ENCODE measurements around the gene FGGY. TPM values are rescaled to one million over a fixed set of nuclear protein-coding genes. Genes with fewer than 3 reads are reported as not detected.

Gene FGGY
- total RNA-seq, 4 donors from 2014 or later: 20.6 to 138 (median 32.8) TPM

DNA sequence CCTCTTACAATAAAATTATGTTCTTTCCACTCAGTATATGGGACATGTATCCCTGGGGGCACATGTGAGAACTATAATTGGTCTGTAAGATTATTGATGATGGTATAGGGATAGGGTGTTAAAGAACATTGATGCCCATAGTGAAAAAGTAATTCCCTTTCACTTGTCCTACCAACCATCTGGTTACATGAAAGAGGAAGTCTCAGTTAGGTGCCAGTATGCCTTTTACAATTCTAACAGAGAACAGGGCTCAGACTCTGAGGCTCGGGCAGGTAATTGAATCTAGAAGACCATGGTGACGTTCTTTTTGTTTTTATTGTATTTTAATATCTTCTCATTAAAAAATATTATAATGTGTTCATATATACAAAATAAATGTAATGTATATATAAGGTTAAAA lies 113.6 kb downstream of the FGGY start:
- intact Hi-C loops (cut with DNase I; ENCODE audit: low total_unique reads): no loop called here
- Histone ChIP-seq H3K4me1 (no peaks in the 10 kb centered on the region), H3K27me3 (no peaks in the 10 kb centered on the region), H3K27ac (no peak overlapping the region), H3K36me3 (no peaks in the 10 kb centered on the region), H3K9me3 (peaks cover 0 to 4% of the 10 kb centered on the region in 2 donors), H3K4me3 (no peak overlapping the region)
- no peak for DNase-seq
- TF ChIP-seq POLR2A (IDR thresholded peaks at IDR 0.05): no peak
- TF ChIP-seq, protein P1, sequence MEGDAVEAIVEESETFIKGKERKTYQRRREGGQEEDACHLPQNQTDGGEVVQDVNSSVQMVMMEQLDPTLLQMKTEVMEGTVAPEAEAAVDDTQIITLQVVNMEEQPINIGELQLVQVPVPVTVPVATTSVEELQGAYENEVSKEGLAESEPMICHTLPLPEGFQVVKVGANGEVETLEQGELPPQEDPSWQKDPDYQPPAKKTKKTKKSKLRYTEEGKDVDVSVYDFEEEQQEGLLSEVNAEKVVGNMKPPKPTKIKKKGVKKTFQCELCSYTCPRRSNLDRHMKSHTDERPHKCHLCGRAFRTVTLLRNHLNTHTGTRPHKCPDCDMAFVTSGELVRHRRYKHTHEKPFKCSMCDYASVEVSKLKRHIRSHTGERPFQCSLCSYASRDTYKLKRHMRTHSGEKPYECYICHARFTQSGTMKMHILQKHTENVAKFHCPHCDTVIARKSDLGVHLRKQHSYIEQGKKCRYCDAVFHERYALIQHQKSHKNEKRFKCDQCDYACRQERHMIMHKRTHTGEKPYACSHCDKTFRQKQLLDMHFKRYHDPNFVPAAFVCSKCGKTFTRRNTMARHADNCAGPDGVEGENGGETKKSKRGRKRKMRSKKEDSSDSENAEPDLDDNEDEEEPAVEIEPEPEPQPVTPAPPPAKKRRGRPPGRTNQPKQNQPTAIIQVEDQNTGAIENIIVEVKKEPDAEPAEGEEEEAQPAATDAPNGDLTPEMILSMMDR (IDR thresholded peaks at IDR 0.05): no peak

DNA sequence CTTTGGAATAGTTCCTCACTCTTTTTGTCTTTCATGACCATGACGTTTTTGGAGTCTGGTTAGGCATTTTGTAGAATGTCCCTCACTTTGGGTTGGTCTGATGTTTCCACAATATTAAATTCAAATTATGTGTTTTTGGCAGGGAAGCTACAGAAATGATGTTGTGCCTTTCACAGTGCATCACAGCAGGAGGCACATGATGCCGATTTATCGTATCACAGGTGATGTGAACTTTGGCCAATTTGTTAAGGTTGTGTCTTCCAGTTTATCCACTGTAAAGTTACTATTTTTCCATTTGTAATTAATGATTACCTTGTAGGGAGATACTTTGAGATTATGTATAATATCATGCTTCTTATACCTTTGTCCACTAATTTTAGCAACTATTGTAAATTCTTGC lies 114.3 kb downstream of the FGGY start:
- no peak overlapping the region for H3K27ac ChIP-seq
- no peak overlapping the region for H3K4me3 ChIP-seq
- H3K36me3 ChIP-seq: no peaks in the 10 kb centered on the region
- no peaks in the 10 kb centered on the region for H3K4me1 ChIP-seq
- intact Hi-C loops (cut with DNase I; ENCODE audit: low total_unique reads): no loop called here
- TF ChIP-seq, protein P1 (IDR thresholded peaks at IDR 0.05): no peak
- no peak for TF ChIP-seq POLR2A (IDR thresholded peaks at IDR 0.05)
- peaks cover 0 to 3% of the 10 kb centered on the region in 2 donors for H3K9me3 ChIP-seq
- no peaks in the 10 kb centered on the region for H3K27me3 ChIP-seq
- no peak for DNase-seq

DNA sequence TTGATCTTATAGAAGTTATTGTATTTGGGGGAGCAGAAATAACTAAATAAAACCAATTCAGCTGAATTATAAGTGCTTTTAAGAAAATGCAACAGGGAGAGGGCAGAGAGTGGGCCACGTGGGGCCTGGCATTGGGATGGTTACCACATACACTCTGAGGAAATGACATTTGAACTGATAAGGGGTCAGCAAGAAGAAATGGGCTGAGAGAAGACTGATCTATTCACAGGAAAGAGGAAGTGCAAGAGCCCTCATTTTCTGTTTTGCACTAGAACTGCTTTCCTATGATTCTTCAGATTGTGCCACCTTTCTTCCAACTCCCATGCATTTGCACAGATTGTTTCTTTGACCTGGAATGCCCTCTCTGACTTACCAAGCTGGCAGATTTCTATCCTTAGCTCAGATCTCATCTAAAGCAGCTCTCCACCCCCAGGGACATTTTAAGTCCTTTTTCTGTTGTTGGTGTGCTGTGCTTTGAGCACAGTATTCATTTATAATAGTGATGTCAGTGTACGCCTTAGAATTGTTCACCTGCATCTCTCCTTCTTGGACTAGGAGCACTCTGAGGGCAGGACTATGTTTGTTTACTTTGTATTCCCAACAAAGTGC lies 115.9 kb downstream of the FGGY start:
- H3K27me3 ChIP-seq: no peaks in the 10 kb centered on the region
- no peaks in the 10 kb centered on the region for H3K4me1 ChIP-seq
- TF ChIP-seq, protein P1 (IDR thresholded peaks at IDR 0.05): no peak
- no peak for TF ChIP-seq POLR2A (IDR thresholded peaks at IDR 0.05)
- no peak for DNase-seq
- intact Hi-C loops (cut with DNase I; ENCODE audit: low total_unique reads): no loop called here
- no peaks in the 10 kb centered on the region for H3K36me3 ChIP-seq
- H3K4me3 ChIP-seq: no peak overlapping the region
- no peak overlapping the region for H3K27ac ChIP-seq
- no peaks in the 10 kb centered on the region for H3K9me3 ChIP-seq

DNA sequence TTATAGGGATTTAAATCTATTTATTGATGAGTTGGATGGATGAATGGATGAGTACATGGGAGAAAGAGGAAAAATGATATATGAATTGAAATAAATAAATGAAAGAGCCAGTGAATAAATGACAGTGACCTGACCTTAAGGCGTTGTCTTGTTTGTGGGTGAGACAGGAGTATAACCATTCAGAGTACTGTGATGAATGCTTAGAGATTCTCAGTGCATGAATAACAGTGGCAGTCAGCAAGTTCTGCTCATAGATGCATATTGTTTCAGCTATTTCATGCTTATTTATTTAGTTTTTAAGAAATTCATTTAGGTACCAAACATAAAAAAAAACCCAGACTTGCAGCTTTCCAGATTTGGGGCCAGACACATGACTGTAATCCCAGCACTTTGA lies 116.4 kb downstream of the FGGY start:
- Histone ChIP-seq H3K4me1 (no peaks in the 10 kb centered on the region), H3K27me3 (no peaks in the 10 kb centered on the region), H3K9me3 (no peaks in the 10 kb centered on the region), H3K36me3 (no peaks in the 10 kb centered on the region), H3K27ac (no peak overlapping the region), H3K4me3 (no peak overlapping the region)
- DNase-seq: no peak
- no peak for TF ChIP-seq POLR2A (IDR thresholded peaks at IDR 0.05)
- TF ChIP-seq, protein P1 (IDR thresholded peaks at IDR 0.05): no peak
- intact Hi-C loops (cut with DNase I; ENCODE audit: low total_unique reads): no loop called here

DNA sequence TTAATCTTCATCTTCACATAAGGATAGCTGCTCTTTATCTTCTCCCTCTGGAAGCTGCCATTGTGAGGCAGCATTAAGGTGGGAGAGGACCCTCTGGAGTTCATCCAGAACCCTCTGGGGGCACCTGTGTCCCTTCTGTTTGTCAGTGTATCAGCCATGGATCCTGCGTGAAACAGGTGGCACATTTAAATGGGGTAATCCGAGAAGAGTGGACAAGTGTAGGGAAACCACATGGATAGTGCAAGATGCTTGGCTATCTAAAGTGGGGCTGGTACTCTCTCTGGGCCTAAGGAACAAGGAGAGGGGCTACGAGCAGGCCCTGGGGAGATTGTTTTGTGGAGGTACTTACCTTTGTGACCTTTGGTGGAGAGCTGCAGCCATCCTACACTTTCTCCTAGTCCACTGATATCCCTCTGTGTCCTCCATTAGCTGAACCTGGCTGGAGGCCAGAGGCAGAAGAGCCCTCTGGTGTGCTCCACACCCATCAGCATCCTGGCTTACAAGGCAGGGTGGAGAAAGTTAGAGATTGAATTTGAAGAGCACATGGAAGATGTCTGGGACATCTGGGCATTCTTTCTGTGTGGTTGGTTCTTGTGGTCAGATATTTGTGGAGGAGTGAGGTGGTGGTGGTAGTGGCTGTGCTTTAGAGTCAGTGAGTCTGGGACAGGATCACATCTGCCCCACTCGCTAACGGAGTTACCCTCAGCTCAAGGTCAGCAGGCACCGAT lies 117.7 kb downstream of the FGGY start:
- no peak for DNase-seq
- no peak overlapping the region for H3K4me3 ChIP-seq
- H3K9me3 ChIP-seq: no peaks in the 10 kb centered on the region
- H3K36me3 ChIP-seq: no peaks in the 10 kb centered on the region
- no peaks in the 10 kb centered on the region for H3K27me3 ChIP-seq
- H3K27ac ChIP-seq: no peak overlapping the region
- TF ChIP-seq POLR2A (IDR thresholded peaks at IDR 0.05): no peak
- TF ChIP-seq, protein P1 (IDR thresholded peaks at IDR 0.05): no peak
- intact Hi-C loops (cut with DNase I; ENCODE audit: low total_unique reads): no loop called here
- no peaks in the 10 kb centered on the region for H3K4me1 ChIP-seq

All from uterus (tissue), 4 donors.